HG02678 (cell line): ENCODE data around the gene IL10RB.
"Not testable (repeated sequence)": the region's sequence is repeated elsewhere in the genome, so short reads cannot be mapped to it uniquely, and the experiment has no call there.

Experiments used
- ATAC-seq: cut with Tn5 transposase; IDR thresholded peaks from one replicate; pipeline ENCODE4 v1.9.1; 2021; ENCODE audit warnings: mild to moderate bottlenecking, moderate library complexity; ENCODE audit not compliant: unreplicated experiment

Gene IL10RB

GRCh38 chr21:33240404-33240803 lies 25.8 kb upstream of the IL10RB start:
- no peak for ATAC-seq

DNA sequence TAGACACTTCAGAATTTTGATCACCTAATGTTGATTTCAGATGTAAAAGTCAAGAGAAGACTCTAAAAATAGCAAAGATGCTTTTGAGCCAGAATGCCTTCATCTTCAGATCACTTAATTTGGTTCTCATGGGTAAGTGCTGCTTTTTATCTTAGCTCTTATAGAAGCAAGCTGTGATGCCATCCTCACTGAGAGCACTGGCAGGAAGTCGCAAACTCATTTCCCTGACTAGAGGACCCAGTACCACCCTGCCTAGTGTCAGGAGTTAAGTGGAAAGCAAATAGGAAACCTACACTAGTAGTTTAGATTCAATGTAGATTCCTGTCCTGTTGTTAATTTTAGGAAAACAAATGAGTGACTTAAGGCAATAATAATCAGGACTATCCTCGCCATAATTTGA lies 24.3 kb upstream of the IL10RB start:
- no peak for ATAC-seq

DNA sequence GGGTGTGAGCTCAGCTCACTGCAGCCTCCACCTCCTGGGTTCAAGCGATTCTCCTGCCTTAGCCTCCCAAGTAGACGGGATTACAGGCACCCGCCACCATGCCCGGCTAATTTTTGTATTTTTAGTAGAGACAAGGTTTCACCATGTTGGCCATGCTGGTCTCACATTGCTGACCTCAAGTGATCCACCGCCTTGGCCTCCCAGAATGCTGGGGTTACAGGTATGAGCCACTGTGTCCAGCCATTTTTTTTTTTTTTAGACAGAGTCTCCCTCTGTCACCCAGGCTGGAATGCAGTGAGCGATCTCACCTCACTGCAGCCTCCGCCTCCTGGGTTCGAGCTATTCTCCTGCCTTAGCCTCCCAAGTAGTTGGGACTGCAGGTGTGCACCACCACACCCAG lies 23.3 kb upstream of the IL10RB start:
- ATAC-seq: not testable (repeated sequence)

- no peak for ATAC-seq
Observed at GRCh38 chr21:33244082-33244778, 21.9 kb upstream of the IL10RB start.

- ATAC-seq: no peak
Observed at GRCh38 chr21:33244779-33245105, 21.4 kb upstream of the IL10RB start.

DNA sequence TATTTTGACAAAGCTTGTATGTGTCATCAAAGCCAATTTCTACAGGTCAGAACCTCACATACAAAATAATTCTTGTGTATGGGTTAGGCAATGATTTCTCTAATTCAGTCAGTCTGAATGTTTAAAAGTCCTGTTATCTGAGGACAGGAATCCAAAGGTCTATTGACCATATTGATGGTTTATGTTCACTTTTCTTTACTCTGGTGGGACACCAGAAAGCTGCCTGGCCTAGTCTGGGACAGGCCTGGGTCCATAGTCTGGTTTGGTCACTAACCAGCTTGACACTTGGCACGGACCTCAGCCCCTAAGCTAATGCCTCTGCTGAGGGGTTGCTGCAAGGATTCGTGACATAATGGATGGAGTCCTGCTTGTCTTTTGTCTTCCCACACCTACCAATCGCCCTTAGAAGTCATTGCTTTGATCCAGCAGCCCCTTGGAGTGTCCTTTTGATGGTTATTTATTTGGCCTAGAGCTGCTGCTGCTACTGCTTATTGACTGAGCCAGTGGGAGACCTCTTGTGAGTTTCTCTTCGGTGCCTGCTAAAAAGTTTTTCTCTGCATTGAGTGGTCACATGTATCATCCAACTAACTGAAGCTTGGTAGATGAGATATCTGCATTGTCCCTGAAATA lies 20.8 kb upstream of the IL10RB start:
- ATAC-seq: no peak

GRCh38 chr21:33246506-33246905 lies 19.7 kb upstream of the IL10RB start:
- no peak for ATAC-seq

DNA sequence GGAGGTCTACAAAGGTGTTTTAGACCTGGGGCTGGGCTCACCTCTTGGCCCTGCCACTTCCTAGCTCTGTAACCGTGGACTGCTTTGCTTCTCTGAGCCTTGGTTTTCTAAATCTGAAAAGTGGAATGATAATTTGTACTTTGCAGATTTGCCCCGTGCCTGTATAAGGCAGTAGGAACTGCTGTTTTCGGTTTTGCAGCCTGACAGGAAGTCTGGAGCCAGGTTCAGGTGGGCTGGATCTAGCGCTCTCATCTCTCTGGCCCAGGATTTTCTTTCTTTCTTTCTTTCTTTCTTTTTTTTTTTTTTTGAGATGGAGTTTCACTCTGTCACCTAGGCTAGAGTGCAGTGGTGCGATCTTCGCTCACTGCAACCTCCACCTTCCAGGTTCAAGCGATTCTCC lies 19.2 kb upstream of the IL10RB start:
- no peak for ATAC-seq

DNA sequence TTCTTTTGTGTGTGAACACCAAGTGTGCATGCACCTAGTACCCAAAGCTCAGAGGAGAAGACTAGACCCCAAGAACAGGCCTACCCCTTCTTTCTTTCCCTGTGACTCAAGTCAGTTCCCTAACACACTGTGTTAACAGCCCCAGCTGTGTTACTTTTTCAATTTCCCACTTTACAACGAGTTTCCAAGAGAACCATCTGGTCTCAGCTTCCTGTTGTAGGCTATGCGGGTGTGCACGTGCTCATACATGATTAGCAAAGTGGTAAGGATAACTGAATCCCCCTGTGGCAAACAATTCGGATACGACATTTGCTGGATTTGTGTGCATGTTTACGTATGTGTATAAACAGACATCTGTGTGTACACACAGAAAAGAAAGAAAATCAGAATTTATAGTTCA lies 18.6 kb upstream of the IL10RB start:
- ATAC-seq: no peak

DNA sequence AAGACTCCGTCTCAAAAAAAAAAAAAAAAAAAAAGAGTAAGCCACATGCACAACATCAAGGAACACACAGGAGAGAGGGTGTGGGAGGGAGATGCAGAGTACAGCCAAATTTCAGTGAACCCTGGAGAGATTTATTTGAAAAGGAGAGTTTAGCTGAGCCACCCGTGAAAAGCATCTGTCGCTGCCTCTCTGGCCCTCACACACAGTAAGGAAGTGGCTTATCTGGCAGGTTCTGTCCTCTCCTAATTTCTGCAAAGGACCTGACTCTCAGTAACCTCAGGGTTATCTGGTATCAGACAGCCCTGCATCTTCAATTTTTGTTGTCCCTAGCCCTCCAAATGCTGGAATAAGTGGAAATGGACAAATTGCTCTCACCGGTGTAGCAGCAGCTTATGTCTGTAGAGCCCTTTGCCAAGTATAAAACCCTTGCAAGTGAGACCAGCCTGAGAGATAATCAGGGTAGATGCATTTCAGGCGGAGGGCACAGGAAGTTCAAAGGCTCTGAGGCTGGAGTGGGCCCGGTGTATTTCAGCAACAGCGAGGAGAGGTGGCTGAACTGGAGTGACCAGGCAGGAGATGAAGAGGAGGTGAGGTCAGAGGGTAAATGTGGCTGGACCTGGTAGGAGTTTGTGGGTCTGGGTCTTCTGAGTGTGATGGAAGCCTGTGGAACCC lies 16.7 kb upstream of the IL10RB start:
- ATAC-seq: no peak

GRCh38 chr21:33251119-33251518 lies 15.0 kb upstream of the IL10RB start:
- no peak for ATAC-seq

DNA sequence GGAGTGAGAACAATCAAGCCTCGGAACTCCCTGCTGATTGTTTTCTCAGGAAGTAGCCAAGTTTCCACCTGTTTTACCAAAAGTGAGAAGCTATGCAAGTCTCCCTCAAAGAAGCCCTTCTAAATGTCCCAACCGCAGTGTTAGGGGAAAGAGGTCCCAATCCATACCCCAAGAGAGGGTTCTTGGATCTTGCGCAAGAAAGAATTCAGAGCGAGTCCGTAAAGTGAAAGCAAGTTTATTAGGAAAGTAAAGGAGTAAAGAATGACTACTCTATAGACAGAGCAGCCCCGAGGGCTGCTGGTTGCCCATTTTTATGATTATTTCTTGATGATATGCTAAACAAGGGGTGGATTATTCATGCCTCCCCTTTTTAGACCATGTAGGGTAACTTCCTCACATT lies 12.8 kb upstream of the IL10RB start:
- ATAC-seq: not testable (repeated sequence)

DNA sequence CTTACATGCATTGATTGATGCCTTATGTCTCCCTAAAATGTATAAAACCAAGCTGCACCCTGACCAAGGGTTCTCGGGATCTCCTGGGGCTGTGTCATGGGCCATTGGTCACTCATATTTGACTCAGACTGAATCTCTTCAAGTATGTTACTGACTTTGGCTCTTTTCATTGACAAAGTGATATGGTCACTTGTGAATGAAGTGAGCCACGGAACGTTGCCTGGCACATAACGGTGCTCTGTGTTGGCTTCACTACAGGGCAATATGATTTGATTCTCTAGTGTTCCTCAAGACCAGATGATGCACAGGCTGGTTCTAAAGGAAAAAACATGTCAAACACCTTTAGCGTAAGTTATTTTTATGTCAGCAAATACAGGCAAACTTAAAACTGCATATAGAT lies 11.4 kb upstream of the IL10RB start:
- no peak for ATAC-seq

DNA sequence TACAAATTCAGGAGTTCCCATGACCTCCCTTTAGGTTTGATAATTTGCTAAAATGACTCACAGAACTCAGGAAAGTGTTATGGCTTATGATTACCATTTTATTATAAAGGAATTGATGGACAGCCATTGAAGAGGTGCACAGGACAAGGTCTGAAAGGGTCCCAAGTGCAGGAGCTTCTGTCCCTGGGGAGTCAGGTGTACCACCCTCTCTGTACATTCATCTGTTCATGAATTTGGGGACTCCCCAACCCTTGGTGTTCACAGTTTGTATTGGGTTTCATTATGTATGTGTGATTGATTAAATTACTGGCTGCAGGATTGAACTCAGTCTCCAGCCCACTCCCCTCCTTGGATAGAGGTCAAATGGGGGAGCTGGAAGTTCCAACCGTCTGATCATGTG lies 10.8 kb upstream of the IL10RB start:
- ATAC-seq: no peak

DNA sequence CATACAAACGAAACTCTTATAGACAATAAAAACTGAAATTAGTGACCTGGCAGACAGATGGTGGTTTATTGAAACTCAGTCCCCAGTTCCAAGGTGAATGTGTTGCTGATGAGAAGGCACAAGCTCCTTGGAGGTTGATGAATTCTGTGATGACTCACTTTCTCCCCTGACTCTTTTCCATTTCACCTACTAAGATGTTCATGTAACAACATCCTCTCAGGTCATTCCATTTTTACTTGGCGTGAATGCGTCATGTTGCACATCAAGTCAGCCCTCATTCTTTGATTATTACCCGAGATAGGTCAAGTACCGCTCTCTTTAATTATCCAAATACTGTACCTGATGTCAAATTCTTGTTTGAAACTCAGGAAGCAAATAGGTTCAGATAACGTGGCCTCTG lies 10.1 kb upstream of the IL10RB start:
- no peak for ATAC-seq

GRCh38 chr21:33257094-33257803 lies 8.9 kb upstream of the IL10RB start:
- no peak for ATAC-seq

DNA sequence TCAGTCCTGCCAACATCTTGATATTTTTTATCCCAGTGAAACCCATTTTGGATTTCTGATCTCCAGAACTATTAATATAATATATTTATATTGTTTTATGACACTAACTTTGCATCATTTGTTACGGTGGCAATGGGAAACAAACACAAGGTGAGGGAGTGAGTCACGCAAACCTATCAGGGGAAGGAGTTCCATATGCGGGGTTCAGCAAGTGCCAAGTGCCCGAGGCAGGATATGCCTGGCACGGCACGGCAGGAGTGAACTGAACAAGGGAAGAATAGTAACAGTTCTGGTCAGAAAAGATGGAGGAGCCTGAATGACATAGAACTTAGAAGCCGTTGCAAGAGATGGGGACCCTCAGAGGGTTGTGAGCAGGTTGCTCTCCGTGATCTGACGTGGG lies 7.7 kb upstream of the IL10RB start:
- ATAC-seq: no peak

- ATAC-seq: no peak
Observed at GRCh38 chr21:33259428-33259827, 6.7 kb upstream of the IL10RB start.

GRCh38 chr21:33259995-33260394 lies 6.2 kb upstream of the IL10RB start:
- ATAC-seq: no peak

- no peak for ATAC-seq
Observed at GRCh38 chr21:33261635-33262034, 4.5 kb upstream of the IL10RB start.

- no peak for ATAC-seq
Observed at GRCh38 chr21:33262921-33263320, 3.2 kb upstream of the IL10RB start.

DNA sequence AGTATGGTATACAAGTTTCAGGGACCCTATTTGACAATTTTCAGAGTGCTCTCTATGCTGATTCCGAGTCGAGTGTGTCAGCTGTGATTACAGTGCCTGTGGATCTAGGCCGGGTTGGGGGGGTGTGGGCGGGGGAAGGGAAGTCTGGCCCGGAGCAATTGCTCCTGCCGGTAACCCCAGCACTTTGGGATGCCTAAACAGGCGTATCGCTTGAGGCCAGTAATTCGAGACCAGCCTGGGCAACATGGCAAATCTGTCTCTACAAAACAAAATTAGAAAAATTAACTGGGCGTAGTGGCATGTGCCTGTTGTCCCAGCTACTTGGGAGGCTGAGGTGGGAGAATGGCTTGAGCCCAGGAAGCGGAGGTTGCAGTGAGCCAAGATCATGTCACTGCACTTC lies 1.6 kb upstream of the IL10RB start:
- no peak for ATAC-seq
